GM21576 (cell line): ENCODE results near the gene B4GALT5.
"Not testable (repeated sequence)": the region's sequence is repeated elsewhere in the genome, so short reads cannot be mapped to it uniquely, and the experiment has no call there.

Experiments used
- ATAC-seq: cut with Tn5 transposase; IDR thresholded peaks from one replicate; pipeline ENCODE4 v1.9.1; 2021; ENCODE audit warnings: mild to moderate bottlenecking, moderate library complexity; ENCODE audit not compliant: unreplicated experiment

The B4GALT5 gene

GRCh38 chr20:49713753-49714712 lies at the start of gene B4GALT5:
Gene B4GALT5, minus strand, starts transcription at chr20:49713878. Its CDS starts 188 bp downstream, at chr20:49713690.
- ATAC-seq = peak; percentile 74

GRCh38 chr20:49762940-49763766 lies 49.5 kb upstream of the B4GALT5 start:
- ATAC-seq = no peak

GRCh38 chr20:49761888-49762287 lies 48.2 kb upstream of the B4GALT5 start:
- ATAC-seq = not testable (repeated sequence)

- ATAC-seq = no peak
Measured at GRCh38 chr20:49759266-49759950, 45.7 kb upstream of the B4GALT5 start.

DNA sequence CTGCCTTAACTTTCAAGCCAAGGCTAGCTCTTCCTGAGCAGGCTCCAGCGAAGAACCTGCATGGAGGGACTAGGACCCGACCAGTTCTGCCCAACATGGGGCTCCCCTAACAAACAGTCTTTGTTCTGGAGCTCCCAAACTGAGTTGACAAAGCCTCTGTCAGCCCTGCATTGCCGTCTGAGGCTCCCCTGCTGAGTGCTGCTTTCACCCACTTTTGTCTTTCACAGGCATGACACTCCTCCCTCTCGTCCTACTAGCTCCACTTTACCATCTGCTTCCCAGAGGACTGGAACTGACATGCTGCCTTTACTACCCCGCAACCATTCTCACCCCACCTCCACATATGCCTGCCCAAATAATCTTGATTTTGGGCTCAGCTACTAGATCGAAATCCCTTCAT lies 45.1 kb upstream of the B4GALT5 start:
- ATAC-seq = no peak

- no peak for ATAC-seq
Measured at GRCh38 chr20:49757597-49757996, 43.9 kb upstream of the B4GALT5 start.

- no peak for ATAC-seq
Measured at GRCh38 chr20:49756241-49756640, 42.6 kb upstream of the B4GALT5 start.

DNA sequence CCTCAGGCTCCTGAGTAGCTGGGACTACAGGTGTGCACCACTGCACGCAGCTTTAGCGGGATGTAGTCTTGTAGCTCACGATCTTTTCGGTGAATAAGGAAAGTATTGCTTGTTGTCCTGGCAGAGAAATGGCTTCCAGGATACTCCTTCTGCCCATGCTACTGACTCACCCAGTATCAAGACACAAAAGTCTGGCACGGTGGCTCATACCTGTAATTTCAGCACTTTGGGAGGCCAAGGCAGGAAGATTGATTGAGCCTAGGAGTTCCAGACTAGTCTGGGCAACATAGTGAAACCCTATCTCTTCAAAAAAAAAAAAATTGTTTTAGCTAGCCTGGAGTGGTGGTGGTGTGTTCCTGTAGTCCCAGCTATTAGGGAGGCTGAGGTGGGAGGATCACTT lies 40.9 kb upstream of the B4GALT5 start:
- ATAC-seq = no peak

DNA sequence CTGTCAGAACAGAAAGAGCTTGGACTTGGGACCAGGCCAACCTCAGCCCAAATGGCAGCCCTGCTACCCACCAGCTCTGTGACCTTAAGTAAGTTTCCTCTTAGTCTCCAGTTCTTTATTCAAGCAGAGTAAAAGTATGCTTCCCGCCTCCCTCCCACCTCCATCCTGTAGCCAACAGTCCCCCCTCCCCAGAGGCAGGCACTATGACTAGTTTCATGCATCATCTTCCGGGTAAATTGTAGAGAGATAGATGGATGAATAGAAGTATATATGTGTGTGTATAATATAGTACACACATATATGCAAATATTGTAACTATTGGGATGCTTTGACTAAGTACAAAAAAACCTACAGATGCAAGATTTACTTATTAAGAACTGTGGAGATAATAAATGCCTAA lies 39.5 kb upstream of the B4GALT5 start:
- ATAC-seq = no peak

DNA sequence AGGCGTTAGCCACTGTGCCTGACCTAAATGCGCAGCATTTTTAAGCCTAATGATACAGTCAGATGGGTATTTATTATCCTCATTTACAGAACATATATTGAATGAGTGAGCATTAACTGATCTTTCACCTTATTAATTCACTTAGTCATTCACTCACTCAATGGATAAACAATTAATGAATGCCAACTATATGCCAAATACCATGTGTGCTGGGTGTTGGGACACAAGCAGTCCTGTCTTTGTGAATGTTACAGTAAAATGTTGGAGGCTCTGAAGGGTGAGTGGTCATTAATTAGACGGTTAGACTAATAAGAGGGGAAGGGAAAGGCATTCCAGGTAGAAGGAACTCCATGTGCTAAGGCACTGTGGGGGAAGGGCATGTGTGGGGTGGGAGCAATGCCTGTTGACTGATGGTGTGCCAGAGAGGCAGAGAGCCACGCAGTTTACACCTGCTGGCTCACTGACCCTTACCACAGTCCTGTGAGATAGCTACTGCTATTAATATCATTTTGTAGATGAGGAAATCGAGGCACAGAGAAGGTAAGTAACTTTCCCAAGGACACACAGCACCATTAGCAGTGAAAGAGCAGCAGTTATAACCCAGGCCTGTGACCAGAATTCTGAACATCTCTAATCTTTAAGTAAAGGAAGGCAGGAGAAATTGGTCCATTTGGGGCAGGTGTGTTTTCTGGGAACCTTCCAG lies 38.7 kb upstream of the B4GALT5 start:
- no peak for ATAC-seq

GRCh38 chr20:49751397-49751736 lies 37.7 kb upstream of the B4GALT5 start:
- no peak for ATAC-seq

- peak; percentile 81 for ATAC-seq
Measured at GRCh38 chr20:49750611-49751396, 37.1 kb upstream of the B4GALT5 start.

GRCh38 chr20:49749625-49750024 lies 35.9 kb upstream of the B4GALT5 start:
- no peak for ATAC-seq

DNA sequence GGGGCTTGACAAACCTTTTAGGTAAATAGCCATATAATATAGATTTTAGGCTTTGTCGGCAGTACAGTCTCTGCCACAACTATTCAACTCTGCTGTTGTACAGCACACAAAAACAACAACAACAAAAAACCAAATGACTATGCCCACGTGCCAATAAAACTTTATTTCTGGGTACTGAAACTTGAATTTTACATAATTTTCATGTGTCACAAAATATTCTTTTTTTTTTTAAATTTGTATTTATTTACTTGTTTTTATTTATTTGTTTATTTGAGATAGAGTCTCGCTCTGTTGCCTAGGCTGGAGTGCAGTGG lies 34.8 kb upstream of the B4GALT5 start:
- no peak for ATAC-seq

- no peak for ATAC-seq
Measured at GRCh38 chr20:49747707-49748524, 34.2 kb upstream of the B4GALT5 start.

GRCh38 chr20:49742948-49743347 lies 29.3 kb upstream of the B4GALT5 start:
- no peak for ATAC-seq

- no peak for ATAC-seq
Measured at GRCh38 chr20:49741977-49742376, 28.3 kb upstream of the B4GALT5 start.

- ATAC-seq = no peak
Measured at GRCh38 chr20:49740807-49741206, 27.1 kb upstream of the B4GALT5 start.

DNA sequence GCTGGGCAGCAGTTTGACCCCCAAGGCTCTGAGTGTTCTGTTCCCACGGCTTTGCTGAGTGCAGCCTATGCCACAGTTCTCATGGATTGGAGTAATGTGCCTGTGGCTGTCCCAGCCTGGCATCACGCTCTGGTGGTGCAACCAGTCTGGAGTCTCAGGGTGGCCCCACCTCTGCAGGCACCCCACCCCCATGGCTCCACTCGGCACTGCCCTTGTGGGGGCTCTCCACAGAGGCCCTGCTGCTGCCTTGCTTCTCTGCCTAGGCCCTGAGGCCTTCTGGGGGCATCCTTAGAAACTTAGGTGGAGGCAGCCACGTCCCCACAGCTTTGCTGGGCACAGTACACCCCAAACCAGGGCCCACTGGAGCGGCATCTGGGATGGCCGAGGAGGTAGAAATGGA lies 25.4 kb upstream of the B4GALT5 start:
- no peak for ATAC-seq
